GM18526 (cell line): Measurements from ENCODE around the gene NR2F6.

ENCODE experiments used
- POLR2A ChIP-seq: IDR thresholded peaks from 3 replicates; pipeline ENCODE4 v1.6.1; 2011; ENCODE audit not compliant: insufficient read length; ENCODE audit errors: extremely low read depth

NR2F6 gene

GRCh38 chr19:17213334-17213733 is 32.4 kb downstream of the NR2F6 start:
- TF ChIP-seq POLR2A, result no peak

- TF ChIP-seq POLR2A, result no peak
Observed at GRCh38 chr19:17211547-17212446, 33.9 kb downstream of the NR2F6 start.

- no peak for TF ChIP-seq POLR2A
Observed at GRCh38 chr19:17210296-17210695, 35.4 kb downstream of the NR2F6 start.

GRCh38 chr19:17209126-17210036 is 36.3 kb downstream of the NR2F6 start:
- TF ChIP-seq POLR2A, result no peak

GRCh38 chr19:17206736-17207581 is 38.8 kb downstream of the NR2F6 start:
- TF ChIP-seq POLR2A, result no peak

- no peak for TF ChIP-seq POLR2A
Observed at GRCh38 chr19:17205237-17206140, 40.2 kb downstream of the NR2F6 start.

- TF ChIP-seq POLR2A, result no peak
Observed at GRCh38 chr19:17202713-17203112, 43.0 kb downstream of the NR2F6 start.

GRCh38 chr19:17202249-17202648 is 43.5 kb downstream of the NR2F6 start:
- TF ChIP-seq POLR2A, result no peak

- no peak for TF ChIP-seq POLR2A
Observed at GRCh38 chr19:17200408-17201079, 45.2 kb downstream of the NR2F6 start.

GRCh38 chr19:17197666-17198065 is 48.1 kb downstream of the NR2F6 start:
- TF ChIP-seq POLR2A, result no peak

GRCh38 chr19:17196610-17197009 is 49.1 kb downstream of the NR2F6 start:
- no peak for TF ChIP-seq POLR2A

GRCh38 chr19:17195106-17195505 is 50.6 kb downstream of the NR2F6 start:
- no peak for TF ChIP-seq POLR2A

- TF ChIP-seq POLR2A, result no peak
Observed at GRCh38 chr19:17194608-17195007, 51.1 kb downstream of the NR2F6 start.
